C1 segment of cervical spinal cord (tissue), 14 donors: ENCODE data around the gene TMEM53.
"Not testable (repeated sequence)": the region's sequence is repeated elsewhere in the genome, so short reads cannot be mapped to it uniquely, and the experiment has no call there.

Experiments used
- DNase-seq, 14 donors: peaks; one replicate each; lab custom pipeline; 2025; lab: John Stamatoyannopoulos, UW

TMEM53 gene

DNA sequence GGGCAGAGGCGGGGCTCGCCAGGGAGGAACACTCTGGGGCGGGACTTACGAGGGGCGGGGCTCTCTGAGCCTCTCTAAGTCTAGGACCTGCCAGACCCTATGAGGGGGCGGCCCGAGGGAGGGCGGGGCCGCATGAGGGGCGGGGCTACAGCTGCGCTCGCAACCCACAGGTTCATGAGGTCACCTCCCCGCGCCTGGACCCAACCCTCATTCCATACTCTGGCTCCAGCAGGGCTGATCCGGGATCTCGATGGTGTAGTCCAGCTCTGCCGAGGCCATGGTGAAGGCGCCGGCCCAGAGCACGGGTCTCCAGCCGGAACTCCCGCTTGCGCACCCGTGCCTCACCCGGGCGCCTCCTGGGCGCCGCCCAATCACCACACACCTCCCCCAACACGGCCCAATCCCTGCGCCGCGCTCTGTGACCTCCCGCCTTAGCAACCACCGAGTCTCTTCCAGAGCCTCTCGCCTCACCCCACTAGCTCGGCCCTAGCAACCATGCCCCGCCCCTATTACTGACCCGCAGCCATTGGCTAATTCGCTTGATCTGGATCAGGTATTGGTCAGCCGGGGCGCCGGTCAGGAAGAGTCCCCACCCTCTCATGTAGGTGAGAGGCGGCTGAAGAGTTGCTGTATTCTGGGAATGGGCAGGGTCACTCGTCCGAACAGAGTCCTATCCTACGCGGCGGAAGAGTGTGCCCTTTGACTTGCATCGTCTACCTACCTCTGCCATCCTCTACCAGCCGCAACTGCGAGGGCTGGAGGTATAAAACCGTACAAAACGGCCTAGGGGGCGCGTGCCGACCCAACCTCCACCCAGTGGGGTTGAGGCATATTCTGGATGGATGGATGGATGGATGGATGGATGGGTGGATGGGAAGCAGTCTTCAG, at the start of gene TMEM53, which contains the start of gene ARMH1:
TSS of gene TMEM53 (minus strand) at position 369 of the 888 bp plus-strand sequence. CDS start at position 279, 90 bp downstream.
TSS of gene ARMH1 (plus strand) at position 602 of the 888 bp plus-strand sequence. CDS start 14,984 bp downstream, outside the sequence.
- DNase-seq: peak; percentile 91 to 99 (median 98)

DNA sequence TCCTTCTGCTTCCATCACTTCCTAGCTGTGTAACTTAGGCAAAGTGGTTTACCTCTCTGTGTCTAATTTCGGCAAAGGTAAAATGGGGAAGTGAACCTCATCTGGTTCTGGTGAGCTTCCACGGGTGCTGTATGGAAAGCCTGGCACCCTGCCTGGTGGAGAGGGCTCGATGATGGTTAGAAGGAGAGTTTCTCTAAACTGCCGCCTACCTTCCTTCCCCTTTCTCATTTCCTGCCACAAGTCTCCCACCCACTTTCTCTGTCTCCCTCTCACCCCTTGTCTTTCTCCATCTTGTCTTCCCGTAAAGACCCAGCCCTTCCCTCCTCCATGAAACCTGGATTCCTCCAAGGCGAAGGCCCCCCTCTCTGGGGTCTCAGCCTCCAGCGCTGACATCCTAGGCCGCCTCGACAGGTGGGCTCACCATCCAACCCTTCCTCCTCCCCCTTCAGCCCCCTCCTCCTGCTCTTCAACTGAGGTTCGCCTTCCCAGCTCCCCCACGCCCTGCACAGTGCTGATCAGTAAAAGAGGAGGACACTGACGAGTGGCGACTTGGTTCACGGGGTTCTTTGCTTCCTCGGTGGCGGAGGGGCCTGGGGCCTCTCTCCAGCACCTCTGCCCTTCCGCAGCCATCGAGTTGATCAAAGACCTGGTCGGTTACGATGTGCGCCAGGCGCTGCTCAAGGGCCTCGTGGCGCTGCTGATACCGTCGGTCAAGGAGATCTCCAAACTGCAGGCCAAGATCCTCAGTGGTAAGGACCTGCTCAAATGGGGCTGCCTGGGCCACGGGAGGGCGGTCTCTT, 49.4 kb upstream of the TMEM53 start:
- DNase-seq: peak in 2 of 14 donors; percentile 3 to 6

DNA sequence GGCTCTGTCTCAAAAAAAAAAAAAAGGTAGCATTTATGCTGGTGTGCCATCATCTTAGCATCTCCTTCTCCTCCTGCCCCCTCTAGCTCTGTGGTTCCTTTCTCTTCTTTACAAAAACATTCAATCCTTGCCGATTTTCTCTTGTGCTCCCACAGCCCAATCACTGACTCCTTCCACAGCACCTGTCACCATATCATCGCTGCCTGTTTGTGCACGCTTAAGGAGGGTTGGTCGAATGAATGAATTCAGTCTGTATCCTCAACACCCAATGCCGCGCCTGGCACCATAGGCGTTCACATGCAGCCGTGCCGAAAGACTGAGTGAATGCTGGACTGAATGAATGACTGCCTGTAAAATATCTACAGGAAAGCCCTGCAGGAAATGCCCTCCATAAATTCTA, 48.8 kb upstream of the TMEM53 start:
- no peak for DNase-seq

DNA sequence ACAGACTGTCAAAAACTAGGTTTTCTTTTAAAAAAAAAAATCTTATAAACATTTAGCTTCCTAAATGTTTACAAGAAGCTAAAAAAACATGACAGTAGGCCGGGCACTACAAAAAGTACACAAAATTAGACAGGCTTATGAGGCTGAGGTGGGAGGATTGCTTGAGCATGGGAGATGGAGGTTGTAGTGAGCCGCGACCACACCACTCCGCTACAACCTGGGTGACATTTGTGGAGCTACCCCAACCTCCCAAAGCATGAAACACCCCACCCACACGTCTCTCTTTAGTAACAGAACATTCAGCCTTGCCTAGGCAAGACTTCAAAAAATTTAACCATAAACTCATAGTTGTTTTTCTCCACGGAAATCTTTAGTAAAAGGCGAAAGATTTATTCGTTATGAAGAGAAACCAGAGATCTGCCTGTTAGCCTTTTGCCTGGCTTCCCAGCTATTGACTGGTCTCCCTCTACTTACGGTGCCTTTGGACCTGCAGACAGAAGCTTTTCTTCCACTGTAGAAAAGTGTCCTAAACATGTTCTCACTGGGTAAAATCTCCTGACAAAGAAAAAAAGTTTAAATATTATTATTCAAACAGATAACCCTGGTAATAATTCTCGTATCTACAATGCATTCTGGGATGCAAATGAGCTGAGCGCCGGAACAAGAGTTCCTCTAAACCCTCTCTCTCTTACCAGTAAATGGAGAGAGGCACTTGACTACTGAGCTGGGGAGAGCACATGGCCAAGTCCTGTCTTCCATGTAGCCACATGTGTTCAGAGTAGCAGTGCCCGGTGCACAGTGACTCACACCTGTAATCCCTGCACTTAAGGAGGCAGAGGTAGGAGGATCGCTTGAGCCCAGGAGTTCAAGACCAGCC, 47.4 kb upstream of the TMEM53 start:
- DNase-seq: peak in 5 of 14 donors; percentile 12 to 47 (median 25)

DNA sequence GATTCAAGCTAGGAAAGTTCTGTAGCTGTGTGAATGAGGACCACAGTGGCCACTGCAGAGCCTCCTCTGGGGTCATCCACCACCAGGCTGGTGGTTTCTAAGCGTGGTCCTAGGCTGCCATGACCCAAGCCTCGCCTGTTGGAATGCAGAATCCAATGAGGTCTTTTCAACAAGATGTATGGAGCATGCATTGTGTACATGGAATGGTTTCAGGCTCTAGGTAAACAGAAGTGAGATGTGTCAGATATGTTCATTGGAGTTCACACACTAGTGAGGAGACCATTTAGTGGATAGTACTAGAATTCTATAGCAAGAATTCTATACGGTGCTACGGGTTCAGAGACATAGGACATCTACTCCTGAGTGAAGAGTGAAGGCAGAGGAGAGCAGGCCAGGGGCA, 46.0 kb upstream of the TMEM53 start:
- no peak for DNase-seq

DNA sequence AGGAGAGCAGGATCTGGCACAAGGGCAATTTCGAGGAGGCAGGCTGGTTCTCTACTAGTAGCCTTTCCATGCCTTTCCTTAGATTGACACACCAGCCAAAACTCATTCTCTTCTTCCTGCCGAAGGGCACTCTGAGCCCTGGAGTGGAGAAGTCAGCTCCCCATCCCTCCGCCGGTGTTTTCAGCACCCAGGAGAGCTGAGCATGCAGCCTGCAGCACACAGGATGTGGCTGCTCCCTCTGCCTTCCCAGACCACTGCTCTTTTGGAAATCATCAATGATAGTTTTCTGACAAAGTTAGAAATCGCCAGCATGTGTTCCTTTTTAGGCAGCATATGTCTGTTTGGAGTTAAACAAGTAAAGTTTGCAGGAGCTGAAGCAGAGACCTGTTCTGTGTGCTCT, 45.0 kb upstream of the TMEM53 start:
- no peak for DNase-seq

DNA sequence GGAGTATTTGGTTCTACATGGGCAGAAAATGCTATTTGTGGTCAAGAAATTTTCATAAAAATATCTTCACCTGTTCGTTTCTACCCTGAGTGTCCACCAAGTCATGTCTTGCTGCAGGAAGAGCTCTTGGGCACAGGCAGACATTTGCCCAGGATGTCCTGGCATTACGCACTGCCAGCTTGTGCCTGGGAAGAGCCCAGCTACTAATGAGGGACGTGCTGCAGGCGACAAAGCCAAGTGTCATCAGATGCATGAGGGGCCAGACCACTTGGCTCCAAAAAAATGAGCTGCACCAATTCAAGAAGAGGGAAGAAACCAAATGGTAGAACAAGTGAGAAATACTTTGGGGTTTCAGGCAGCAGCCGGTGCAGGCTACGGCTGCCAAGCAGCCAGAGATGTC, 43.8 kb upstream of the TMEM53 start:
- no peak for DNase-seq

DNA sequence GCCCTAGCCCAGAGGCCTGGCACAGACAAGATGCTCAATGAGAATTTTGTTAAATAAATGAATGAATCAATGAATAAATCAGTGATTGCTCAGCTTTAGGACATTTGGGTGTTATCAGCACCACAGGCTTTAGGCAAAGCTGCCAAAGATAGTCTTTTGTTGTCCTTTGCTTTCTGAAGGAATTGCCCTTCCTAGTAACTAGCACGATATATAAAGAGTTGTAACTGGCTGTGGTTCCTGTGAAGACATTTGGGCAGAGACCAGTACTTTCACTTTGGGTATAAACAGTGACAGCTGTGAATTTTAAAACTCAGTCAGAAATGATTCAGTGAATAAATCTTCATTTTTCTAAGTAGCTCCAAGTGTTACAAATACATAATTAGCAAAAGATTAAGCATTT, 43.4 kb upstream of the TMEM53 start:
- no peak for DNase-seq

DNA sequence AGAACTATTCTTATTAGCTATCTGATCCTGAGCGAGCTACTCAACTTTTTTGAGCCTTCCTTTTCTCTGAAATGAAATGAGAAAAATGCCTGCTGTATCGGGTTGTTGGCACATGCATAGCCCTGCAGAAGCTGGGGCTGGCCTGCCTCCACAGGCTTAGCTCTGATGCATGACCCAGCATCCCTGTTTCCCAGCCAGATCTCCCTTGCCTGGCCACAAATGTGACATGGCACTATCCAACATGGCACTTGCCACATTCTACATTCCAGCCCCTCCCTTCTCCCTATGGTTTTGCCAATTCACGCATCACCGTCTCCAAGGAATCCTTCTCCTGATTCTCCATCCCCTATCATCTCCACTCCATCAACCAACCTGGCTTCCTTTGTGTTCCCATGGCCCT, 42.9 kb upstream of the TMEM53 start:
- DNase-seq: no peak

DNA sequence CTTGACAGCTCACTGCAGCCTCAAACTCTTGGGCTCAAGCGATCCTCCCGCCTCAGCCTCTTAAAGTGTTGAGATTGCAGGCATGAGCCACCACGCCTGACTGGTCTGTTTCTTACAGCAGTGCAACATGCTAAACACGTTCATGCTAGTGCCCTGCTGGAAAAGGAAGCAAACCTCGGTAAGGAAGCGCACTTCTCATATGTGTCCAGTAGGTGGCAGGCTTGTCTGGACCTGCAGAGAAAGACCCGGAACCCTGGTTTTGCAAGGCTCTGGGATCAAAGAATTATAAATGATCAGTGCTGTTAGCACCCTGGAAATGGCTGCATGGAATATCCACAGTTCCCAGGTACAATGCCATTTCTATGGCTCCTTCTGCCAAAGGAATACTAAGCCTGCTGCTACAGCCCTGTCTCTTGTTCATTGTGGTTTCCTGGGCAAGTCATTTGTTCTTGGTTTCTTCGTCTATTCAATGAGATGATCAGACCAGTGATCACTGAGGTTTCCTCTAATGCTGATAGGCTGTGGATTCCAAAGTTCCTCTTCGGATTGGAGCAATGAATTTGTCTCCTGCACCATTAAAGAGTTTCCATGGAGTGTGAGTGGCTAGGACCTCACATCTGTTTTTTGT, 40.8 kb upstream of the TMEM53 start:
- peak in 13 of 14 donors; percentile 3 to 57 (median 37) for DNase-seq

DNA sequence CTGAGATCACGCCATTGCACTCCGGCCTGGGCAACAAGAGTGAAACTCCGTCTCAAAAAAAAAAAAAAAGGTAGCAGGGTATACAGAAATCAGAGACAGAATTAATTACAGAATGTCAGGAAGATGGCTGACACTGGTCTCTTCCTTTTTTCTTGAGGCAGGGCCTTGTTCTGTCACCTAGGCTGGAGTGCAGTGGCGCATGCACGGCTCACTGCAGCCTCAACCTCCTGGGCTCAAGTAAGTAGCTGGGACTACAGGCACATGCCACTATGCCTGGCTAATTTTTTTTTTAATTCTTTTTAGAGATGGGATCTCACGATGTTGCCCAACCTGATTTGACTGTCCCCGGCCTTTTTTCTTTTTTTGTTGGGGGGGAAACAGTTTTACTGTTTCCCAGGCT, 40.3 kb upstream of the TMEM53 start:
- DNase-seq: no peak

DNA sequence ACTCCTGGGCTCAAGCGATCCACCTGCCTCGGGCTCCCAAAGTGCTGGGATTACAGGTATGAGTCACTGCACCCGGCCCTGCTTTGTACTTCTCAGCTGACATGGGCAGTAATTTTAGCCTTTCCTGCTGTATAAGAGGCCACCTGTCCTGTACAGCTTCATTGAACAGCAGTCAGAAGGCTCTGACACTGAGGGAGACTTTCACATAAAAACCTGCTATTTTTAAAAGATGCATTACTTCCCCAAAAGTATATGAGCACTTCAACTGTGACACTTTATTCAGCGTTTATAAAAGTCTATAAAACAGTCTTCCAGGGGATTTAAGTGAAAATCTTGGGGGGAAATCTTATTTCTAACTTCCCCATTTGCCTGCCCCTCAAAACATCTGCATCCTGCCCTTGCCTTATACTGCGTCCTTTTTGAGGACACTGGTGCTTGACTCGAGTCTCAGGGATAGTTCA, 39.1 kb upstream of the TMEM53 start:
- DNase-seq: no peak

DNA sequence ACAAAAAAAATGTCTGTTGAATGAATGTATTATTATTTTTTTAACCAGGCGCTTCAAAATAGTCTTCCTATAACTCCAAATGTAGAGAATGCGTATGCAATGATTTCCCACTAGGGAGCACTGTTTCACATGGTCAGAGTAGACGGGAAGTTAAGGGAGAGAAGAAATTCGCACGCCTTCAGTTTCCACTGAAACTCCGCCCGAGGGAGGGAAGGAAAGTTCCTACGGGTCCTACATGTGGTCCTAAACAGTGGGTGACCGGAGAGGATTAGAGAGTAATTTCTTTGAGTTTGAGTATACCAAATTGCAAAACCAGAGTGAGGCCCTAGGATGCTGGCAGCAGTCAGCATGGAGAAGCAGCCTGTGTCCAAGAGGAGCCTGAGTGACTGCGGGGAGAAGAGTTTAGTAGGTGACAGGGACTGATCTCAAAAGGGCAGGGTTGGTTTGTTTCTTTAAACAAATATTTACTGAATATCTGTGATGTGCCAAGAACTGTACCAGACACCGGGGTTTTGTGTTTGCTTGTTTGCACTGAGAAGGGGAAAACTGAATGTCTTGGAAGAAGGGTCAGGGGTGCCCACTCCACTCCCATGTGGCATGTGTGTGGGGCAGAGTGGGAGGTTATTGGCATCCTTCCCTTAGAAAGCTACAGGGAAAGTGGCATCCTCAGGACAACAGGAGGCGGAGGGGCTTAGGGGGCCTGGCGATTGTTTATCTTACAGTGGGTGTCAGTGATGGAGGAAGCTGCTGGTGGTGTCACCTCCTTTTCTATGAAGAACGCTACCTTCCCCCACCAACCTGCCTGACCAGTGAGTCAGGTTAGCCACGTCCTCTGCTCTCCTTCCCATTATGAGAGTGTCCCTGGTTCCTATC, 33.9 kb upstream of the TMEM53 start:
- peak in 3 of 14 donors; percentile 3 to 10 (median 4) for DNase-seq

DNA sequence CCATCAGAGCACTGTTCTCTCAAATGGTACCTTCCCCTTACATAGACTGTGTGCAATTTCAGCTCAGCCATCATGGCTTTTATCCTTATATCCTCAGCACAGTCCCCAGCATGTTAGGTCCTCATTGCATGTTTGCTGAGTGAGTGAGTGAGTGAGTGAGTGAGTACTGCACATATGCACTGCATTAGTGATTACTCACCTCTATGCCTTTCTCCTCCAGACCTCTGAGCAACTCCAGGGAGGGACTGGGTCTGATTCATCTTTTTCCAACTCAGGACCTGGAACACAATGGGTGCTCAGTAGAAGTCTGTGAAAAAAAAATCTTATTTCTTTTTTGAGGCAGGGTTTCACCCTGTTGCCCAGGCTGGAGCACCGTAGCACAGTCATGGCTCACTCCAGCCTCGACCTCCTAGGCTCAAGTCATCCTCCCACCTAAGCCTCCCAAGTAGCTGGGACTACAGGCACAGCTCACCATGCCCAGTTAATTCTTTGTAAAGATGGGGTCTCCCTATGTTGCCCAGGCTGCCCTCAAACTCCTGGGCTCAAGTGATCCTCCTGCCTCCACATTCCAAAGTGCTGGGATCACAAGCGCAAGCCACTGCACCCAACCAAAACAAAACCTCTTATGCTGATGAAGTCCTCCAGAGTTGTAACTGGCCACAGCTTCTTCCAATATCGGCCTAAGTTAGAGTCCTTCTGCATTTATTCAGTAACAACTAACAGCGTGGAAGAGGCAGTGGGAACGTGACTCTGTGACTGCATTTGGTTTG, 33.0 kb upstream of the TMEM53 start:
- DNase-seq: no peak

DNA sequence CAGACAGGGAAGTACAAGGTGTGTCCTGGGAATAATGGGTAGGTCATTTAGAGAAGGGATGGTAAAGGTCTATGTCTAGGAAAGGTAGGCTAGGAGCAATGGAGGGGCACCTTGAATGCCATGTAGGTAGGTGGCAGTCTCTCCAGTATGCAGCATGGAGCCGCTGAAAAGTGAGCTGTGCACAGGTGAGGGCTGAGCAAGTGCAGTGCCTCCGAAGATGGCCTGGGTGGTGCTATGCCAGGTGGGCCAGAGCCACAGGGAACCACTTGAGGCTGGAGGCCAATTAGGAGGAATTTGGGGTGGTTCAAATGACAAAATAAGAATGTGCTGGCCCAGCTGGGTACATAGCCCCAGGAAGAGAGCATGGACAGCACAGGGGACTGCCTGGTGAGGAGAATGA, 31.7 kb upstream of the TMEM53 start:
- DNase-seq: no peak

DNA sequence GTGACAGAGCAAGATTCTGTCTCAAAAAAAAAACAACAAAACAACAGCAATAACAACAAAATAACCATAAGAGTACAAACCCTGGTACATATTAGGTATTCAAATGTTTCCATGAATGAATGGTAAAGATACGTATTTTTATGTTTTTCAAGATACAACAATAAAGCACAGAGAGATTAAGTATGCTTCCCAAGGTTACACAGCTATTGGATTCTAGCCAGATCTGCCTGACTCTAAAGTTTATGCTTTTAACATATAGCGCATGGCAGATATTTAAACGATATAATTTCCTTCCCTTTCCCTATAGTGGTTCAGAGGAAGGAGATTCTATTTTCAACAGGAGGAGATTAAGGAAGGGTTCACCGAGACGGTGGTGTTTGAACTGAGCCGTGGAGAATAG, 31.2 kb upstream of the TMEM53 start:
- no peak for DNase-seq

DNA sequence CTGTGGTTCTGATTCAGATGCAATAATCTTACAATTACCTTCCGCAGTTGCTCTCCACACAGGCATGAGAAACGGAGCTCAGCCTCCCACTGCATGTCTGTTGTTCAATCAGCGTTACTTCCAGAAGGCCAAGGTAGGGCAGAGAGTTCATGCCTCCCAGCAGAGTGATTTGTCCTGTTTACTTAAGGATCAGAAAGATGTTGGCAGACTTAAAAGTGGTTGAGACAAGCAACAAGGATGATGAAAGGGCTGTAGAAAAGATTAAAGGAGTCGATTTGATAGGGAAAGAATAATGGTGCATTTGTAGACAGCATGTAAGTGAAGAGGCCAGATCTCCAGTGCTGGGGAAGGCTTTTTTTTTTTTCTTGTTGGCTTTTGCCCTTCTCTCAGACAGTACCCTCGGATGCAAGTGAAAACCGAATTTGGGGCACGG, 26.9 kb upstream of the TMEM53 start:
- no peak for DNase-seq

DNA sequence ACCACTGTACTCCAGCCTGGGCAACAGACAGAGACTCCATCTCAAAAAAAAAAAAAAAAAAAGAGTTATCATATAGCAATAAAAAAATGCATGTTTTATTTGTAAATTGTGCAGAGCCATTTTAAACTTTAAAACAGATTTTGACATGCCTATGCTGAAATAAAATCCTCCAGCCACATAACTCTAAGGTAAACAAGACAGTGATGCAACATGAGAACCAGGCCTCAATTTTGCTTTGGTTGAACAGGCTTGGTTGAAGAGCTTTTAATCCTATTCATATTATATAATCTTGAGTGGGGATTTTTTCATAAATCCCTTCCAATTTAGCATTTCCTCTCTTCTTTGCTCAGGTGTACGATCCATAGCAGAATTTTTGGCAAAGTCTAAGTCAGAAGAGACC, 26.3 kb upstream of the TMEM53 start:
- no peak for DNase-seq

DNA sequence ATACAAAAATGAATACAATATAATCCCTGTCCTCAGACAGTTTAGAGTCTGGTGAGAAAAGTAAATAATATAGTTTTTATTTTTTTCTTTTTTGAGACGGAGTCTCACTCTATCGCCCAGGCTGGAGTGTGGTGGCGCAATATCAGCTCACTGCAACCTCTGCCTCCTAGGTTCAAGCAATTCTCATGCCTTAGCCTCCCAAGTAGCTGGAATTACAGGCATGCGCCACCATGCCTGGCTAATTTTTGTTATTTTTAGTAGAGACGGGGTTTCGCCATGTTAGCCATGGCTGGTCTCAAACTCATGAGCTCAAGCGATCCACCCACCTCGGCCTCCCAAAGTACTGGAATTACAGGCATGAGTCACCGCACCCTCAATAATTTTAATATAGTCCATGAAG, 25.1 kb upstream of the TMEM53 start:
- DNase-seq: not testable (repeated sequence)
